Measurements from ENCODE around the gene HOXB4. TPM values are rescaled to one million over a fixed set of nuclear protein-coding genes. Genes with fewer than 3 reads are reported as not detected.
A peak's percentile ranks its signal among the peaks of the same experiment; 100 is the strongest.

HOXB4 gene
- total and polyA plus RNA-seq, 10 of the 15 experiments (the other 5 are each of a cell fraction or from before 2014, with no cell fraction given), result 0.35 to 5.8 (median 3.0) TPM

- Histone ChIP-seq H3K27me3 (replicated peaks in 1 of 2; ENCODE audit: control insufficient read depth in 2 of 2, insufficient read depth in 2 of 2, low read length in 1 of 2) (peaks cover 0 to 4% of the 10 kb centered on the region in 2 experiments; a peak in 1 of 4 replicates), H3K9ac (ENCODE audit: control insufficient read depth, insufficient read depth, low read length) (peak overlapping the region; percentile 77), H3K9me3 (replicated peaks; ENCODE audit: control insufficient read depth, insufficient read depth, low read length) (no peaks in the 10 kb centered on the region), H3K79me2 (ENCODE audit: control insufficient read depth, insufficient read depth, low read length) (peaks cover 12% of the 10 kb centered on the region), H3K4me2 (ENCODE audit: control insufficient read depth, insufficient read depth) (peak overlapping the region; percentile 85), H3K4me1 (ENCODE audit: control insufficient read depth, insufficient read depth, low read length) (peaks cover 7% of the 10 kb centered on the region), H3K27ac (ENCODE audit: control insufficient read depth, insufficient read depth) (peak overlapping the region; percentile 49), H4K20me1 (ENCODE audit: control insufficient read depth, insufficient read depth) (no peaks in the 10 kb centered on the region), H3K4me3 (peak overlapping the region; percentile 69), H2AFZ (ENCODE audit: control insufficient read depth, low read depth, low read length) (no peak overlapping the region; the same call in 1 of the 2 replicates), H3K36me3 (ENCODE audit: control insufficient read depth in 2 of 2, insufficient read depth in 2 of 2, low read length in 1 of 2) (no peaks in the 10 kb centered on the region)
- in situ Hi-C loops (cut with MboI) (no loop called here), intact Hi-C loops (cut with micrococcal nuclease; ENCODE audit: unreplicated experiment) (loop anchor here (2.0 to 5.0 kb wide), 2 partner anchors 32 to 50 kb away; no protein-coding TSS in a partner anchor)
- CTCF ChIA-PET, result interaction anchor here (0.6 to 1.0 kb wide), 2 partner anchors 73 to 88 kb away, joined by 3 to 4 read pairs; no protein-coding TSS in a partner anchor
- SMC1A ChIA-PET (ENCODE audit: uncharacterized antibody, unreplicated experiment), result interaction anchor here (1.0 to 2.1 kb wide), 3 partner anchors 32 to 207 kb away, joined by 3 to 9 read pairs (median 3); no protein-coding TSS in a partner anchor
- DNase-seq (ENCODE audit: low read depth, low spot score) (no peak), ATAC-seq (peak; percentile 9), FAIRE-seq (no peak)
- 7% methylated on average over 12 of the region's 12 CpGs for WGBS (ENCODE audit: insufficient coverage, insufficient replicate concordance, low lambda C conversion rate, missing lambda C conversion rate)
- TSS peak; percentile 90 for BruUV-seq (replicated peaks)
- POLR2A ChIA-PET, result interaction anchor here (1.8 to 2.0 kb wide), 2 partner anchors 29 to 50 kb away, joined by 4 to 9 read pairs; no protein-coding TSS in a partner anchor
- RAD21 ChIA-PET (ENCODE audit: unreplicated experiment), result interaction anchor here (1.3 to 2.3 kb wide), 2 partner anchors 29 to 46 kb away, joined by 3 to 5 read pairs; no protein-coding TSS in a partner anchor
- TF ChIP-seq, protein P1, sequence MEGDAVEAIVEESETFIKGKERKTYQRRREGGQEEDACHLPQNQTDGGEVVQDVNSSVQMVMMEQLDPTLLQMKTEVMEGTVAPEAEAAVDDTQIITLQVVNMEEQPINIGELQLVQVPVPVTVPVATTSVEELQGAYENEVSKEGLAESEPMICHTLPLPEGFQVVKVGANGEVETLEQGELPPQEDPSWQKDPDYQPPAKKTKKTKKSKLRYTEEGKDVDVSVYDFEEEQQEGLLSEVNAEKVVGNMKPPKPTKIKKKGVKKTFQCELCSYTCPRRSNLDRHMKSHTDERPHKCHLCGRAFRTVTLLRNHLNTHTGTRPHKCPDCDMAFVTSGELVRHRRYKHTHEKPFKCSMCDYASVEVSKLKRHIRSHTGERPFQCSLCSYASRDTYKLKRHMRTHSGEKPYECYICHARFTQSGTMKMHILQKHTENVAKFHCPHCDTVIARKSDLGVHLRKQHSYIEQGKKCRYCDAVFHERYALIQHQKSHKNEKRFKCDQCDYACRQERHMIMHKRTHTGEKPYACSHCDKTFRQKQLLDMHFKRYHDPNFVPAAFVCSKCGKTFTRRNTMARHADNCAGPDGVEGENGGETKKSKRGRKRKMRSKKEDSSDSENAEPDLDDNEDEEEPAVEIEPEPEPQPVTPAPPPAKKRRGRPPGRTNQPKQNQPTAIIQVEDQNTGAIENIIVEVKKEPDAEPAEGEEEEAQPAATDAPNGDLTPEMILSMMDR (IDR thresholded peaks at IDR 0.05 in 2 of 3, conservative IDR thresholded peaks at IDR 0.05 in 1 of 3; ENCODE audit: control insufficient read depth in 2 of 3, extremely low read depth in 1 of 3, insufficient read depth in 1 of 3, low read depth in 3 of 3, low read length in 3 of 3), result no peak
- TF ChIP-seq, protein P2, sequence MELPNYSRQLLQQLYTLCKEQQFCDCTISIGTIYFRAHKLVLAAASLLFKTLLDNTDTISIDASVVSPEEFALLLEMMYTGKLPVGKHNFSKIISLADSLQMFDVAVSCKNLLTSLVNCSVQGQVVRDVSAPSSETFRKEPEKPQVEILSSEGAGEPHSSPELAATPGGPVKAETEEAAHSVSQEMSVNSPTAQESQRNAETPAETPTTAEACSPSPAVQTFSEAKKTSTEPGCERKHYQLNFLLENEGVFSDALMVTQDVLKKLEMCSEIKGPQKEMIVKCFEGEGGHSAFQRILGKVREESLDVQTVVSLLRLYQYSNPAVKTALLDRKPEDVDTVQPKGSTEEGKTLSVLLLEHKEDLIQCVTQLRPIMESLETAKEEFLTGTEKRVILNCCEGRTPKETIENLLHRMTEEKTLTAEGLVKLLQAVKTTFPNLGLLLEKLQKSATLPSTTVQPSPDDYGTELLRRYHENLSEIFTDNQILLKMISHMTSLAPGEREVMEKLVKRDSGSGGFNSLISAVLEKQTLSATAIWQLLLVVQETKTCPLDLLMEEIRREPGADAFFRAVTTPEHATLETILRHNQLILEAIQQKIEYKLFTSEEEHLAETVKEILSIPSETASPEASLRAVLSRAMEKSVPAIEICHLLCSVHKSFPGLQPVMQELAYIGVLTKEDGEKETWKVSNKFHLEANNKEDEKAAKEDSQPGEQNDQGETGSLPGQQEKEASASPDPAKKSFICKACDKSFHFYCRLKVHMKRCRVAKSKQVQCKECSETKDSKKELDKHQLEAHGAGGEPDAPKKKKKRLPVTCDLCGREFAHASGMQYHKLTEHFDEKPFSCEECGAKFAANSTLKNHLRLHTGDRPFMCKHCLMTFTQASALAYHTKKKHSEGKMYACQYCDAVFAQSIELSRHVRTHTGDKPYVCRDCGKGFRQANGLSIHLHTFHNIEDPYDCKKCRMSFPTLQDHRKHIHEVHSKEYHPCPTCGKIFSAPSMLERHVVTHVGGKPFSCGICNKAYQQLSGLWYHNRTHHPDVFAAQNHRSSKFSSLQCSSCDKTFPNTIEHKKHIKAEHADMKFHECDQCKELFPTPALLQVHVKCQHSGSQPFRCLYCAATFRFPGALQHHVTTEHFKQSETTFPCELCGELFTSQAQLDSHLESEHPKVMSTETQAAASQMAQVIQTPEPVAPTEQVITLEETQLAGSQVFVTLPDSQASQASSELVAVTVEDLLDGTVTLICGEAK (IDR thresholded peaks at IDR 0.05; ENCODE audit: borderline replicate concordance), result 0 out of 2 replicates have a peak, but pooled peaks have one; percentile 20
- TF ChIP-seq SKIL (IDR thresholded peaks at IDR 0.05; ENCODE audit: low read depth, poor library complexity, severe bottlenecking) (no peak), LARP7 (IDR thresholded peaks at IDR 0.05) (no peak), RFX5 (IDR thresholded peaks at IDR 0.05; ENCODE audit: low read depth, low read length) (no peak), DPF2 (IDR thresholded peaks at IDR 0.05) (no peak), KDM1A (IDR thresholded peaks at IDR 0.05; ENCODE audit: borderline replicate concordance) (no peak), SMAD1 (IDR thresholded peaks at IDR 0.05; ENCODE audit: low read depth, partially characterized antibody) (peak; percentile 53)
- TF ChIP-seq, protein P3, sequence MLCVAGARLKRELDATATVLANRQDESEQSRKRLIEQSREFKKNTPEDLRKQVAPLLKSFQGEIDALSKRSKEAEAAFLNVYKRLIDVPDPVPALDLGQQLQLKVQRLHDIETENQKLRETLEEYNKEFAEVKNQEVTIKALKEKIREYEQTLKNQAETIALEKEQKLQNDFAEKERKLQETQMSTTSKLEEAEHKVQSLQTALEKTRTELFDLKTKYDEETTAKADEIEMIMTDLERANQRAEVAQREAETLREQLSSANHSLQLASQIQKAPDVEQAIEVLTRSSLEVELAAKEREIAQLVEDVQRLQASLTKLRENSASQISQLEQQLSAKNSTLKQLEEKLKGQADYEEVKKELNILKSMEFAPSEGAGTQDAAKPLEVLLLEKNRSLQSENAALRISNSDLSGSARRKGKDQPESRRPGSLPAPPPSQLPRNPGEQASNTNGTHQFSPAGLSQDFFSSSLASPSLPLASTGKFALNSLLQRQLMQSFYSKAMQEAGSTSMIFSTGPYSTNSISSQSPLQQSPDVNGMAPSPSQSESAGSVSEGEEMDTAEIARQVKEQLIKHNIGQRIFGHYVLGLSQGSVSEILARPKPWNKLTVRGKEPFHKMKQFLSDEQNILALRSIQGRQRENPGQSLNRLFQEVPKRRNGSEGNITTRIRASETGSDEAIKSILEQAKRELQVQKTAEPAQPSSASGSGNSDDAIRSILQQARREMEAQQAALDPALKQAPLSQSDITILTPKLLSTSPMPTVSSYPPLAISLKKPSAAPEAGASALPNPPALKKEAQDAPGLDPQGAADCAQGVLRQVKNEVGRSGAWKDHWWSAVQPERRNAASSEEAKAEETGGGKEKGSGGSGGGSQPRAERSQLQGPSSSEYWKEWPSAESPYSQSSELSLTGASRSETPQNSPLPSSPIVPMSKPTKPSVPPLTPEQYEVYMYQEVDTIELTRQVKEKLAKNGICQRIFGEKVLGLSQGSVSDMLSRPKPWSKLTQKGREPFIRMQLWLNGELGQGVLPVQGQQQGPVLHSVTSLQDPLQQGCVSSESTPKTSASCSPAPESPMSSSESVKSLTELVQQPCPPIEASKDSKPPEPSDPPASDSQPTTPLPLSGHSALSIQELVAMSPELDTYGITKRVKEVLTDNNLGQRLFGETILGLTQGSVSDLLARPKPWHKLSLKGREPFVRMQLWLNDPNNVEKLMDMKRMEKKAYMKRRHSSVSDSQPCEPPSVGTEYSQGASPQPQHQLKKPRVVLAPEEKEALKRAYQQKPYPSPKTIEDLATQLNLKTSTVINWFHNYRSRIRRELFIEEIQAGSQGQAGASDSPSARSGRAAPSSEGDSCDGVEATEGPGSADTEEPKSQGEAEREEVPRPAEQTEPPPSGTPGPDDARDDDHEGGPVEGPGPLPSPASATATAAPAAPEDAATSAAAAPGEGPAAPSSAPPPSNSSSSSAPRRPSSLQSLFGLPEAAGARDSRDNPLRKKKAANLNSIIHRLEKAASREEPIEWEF (IDR thresholded peaks at IDR 0.05; ENCODE audit: insufficient replicate concordance, low read depth, low read length), result no peak
Observed at GRCh38 chr17:48542698-48543106, 35.4 kb downstream of the HOXB4 start.

Data from GM12878 (cell line).